DMS153 (cell line): ENCODE data around the gene ATG5.
"Not testable (repeated sequence)": the region's sequence is repeated elsewhere in the genome, so short reads cannot be mapped to it uniquely, and the experiment has no call there.

Source experiments
- DNase-seq: peaks from one replicate; lab custom pipeline; 2025; lab: John Stamatoyannopoulos, UW

The ATG5 gene

DNA sequence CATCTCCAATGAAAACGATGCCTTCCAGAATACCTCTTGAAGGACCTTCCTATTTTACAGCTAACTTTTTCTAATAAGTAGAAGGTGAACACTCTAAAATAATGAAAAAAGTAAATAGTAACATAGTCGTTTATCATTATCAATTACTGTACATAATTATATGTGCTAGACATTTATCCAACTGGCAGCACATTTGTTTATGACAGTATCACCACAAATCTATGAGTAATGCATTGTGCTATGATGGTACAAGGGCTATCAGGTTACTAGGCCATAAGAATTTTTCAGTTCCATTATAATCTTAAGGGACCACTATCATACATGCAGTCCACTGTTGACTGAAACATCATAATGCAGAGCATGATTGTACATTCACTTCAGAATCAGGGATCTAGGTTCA is 68.4 kb downstream of the ATG5 start:
- no peak for DNase-seq

DNA sequence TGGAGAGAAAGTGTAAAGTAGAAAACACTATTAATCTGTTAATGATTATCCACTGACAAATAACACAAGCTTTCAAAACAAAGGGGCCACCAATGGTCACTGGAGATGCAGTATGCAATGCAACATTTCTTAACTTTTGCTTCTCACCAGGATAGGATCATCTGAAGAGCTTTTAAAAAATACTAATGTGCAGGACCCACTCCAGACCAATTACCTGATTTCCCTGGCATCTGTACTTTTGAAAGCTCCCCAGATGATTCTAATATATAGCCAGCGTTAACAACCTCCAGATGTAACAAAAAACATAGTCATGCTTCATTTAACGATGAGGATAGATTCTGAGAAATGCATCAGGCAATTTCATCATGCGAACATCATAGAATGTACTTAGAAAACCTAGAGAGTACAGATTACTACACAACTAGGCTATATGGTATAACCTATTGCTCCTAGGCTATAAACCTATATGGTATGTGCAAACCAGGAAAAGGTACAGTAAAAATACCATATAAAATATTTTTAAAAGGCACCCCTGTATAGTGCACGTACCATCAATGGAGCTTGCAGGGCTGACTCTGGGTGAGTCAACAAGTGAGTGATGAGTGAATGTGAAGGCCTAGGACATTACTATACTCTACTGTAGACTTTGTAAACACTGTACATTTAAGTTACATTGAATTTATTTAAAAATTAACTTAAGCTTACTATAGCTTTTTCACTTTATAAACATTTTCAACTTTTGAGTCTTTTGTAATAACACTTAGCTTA is 69.2 kb downstream of the ATG5 start:
- no peak for DNase-seq

GRCh38 chr6:106255306-106255705 is 70.3 kb downstream of the ATG5 start:
- DNase-seq, result no peak

DNA sequence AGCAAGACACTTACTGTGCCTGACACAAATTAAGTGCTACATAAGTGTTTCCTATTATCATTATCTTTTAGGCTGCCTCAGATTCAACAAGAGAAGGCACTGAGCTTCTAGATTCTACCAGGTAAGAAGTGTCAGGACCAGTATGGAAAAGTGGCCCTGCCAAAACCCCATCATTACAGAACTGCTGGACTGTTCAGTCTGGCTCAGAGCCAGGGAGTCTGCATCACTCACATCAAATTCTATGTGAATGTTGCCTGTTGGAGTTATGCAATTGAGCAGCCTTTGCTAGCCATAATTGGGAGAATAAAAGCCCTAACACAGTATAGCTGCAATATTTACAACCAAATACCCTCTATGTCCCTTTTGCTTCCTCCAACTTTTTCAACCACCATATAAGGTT is 70.9 kb downstream of the ATG5 start:
- DNase-seq, result no peak

DNA sequence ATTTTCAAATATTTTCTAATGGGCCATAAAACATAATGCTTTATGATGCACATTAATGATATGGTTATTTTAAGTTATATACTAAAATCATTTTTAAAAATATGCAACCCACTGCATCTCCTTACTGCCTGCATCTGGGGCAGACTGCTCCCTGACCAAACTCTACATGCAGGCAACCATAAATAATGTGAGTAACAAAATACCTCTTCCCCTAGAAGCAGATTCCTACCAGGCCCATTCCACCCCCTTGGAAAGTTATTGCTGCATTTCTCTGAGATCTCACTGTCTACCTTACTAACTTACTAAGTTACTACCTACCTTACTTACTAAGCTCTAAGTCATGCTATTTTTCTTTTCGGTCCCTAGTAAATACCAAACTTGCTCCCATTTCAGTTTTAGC is 71.8 kb downstream of the ATG5 start:
- no peak for DNase-seq

DNA sequence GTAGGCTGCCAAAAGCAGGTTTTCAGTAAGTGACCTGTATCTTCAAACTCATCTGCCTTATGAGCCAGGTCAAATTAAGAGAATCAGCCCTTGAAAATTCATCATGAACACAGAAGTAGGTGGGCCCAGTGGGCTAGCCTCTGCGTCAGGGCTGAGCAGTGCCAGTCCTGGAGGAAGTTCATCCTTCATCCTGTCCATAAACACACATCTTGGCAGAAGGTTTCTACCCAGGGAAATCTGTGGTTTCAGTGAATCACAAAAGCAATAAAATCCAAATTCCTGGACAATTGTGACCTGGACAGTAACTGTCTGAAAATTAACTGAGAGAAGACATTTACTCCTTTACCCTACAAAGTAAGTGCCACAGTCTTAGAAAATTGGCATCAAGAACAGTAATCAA is 72.4 kb downstream of the ATG5 start:
- DNase-seq, result no peak

DNA sequence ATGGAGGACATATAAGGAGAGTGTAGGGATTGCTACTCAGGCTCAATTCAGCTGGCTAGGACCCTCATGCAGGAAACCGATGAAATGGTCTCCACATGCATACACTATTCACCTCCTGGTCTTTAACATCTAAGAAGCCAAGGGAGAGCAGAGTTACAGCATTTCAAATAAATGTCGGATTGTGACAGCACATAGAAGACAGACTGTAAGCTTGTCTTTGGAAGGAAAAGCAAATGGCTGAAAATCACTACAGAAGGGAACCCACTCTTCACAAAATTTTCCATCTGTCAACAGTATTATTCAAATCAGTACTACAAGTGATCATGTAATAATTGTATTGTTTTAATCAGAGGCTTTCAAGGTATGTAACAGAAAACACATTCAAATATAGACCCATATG is 72.9 kb downstream of the ATG5 start:
- DNase-seq, result no peak

DNA sequence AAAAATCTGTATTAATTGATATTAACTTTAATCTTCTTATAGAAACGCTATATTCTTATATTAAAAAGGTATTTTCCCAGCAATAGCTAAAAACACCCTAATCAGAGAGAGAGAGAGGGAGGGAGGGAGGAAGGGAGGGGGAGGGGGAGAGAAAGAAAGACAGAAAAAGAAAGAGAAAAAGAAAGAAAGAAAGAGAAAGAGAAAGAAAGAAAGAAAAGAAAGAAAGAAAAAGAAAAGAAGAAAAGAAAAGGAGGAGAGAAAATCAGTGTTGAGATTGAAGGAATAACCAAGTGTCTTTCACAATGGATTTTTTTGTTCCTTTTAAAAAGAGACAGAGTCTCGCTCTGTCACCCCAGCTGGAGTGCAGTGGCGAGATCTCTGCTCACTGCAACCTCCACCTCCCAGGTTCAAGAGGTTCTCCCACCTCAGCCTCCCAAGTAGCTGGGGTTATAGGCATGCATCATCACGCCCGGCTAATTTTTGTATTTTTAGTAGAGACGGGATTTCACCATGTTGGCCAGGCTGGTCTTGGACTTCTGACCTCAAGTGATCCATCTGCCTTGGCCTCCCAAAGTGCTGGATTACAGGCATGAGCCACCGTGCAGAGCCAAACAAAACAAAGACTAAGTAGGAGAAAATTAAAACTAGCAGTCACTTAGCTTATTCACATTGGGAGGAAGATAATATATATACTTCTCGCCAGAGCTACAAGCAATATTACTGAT is 73.9 kb downstream of the ATG5 start:
- not testable (repeated sequence) for DNase-seq

DNA sequence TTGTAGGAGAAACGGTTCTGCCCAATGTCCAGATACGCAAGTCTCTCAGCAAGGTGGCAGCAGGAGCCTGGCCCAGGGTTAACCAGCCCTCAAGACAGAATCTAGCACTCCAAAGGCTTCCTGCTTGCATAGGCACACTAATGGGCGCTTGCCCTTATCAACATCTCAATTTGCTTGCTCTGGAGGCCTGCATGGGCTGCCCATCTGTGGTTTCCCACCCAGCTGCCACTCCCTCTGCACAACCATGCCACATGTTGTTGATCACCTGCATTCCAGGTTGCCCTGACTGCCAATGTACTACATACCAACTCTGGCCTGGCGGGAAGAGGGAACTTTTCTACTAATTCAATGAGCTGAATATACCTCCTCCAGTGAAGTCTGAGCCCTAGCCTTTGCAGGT is 74.6 kb downstream of the ATG5 start:
- DNase-seq, result no peak

DNA sequence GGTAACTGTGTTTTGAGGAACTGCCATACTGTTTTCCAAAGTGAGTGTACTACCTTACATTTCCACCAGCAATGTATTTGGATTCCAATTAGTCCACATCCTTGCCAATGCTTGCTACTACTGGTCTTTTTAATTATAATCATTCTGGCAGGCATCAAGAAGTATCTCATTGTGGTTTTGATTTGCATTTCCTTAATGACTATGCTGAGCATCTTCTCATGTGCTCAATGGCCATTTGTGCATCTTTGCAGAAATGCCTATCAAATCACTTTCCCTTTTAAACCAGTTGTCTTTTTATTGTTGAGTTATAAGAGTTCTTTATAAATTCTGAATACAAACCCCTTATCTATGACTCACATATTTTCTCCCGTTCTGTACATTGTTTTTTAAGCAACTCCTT is 75.9 kb downstream of the ATG5 start:
- DNase-seq, result no peak

DNA sequence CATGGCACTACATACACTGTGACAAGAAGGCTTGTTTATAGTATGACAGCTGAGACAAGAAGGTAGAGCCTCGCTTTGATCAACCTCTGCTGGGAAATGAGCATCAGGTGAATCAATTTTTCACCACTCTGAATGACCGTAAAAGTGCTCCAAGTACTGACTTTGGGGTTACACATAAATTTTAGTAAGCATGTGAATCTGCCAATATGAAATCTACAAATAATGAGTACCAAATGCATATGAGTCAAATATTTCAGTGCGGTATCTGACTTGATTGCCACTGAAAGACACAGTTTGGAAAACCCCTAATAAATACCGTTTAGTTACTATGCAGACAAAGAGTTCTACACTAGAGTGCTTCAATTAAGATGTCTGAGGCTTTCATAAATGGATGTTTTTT is 77.8 kb downstream of the ATG5 start:
- no peak for DNase-seq

- no peak for DNase-seq
These were observed 78.3 kb downstream of the ATG5 start for GRCh38 chr6:106247293-106247692.

- DNase-seq, result no peak
These were observed 80.6 kb downstream of the ATG5 start for GRCh38 chr6:106244931-106245330.

DNA sequence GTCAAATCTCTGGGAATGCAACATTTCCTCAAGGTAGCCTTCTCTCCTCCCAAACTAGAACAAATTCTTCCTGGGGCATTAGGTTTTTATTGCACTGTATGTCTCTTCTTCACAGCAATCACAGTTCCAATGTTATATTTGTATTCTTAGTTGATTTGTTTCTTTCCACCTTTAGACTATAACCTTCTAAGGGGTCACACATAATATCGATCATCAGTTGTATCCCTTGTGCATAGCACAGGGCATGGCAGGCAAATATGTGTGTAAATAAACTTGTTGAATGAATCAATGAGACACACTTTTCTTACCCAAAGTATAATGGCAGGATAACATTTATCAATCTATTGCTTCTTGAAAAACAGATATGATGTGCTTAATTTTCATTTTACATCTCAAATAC is 81.0 kb downstream of the ATG5 start:
- DNase-seq, result no peak

- no peak for DNase-seq
These were observed 82.3 kb downstream of the ATG5 start for GRCh38 chr6:106243261-106243660.

- DNase-seq, result no peak
These were observed 84.1 kb downstream of the ATG5 start for GRCh38 chr6:106241498-106241897.

DNA sequence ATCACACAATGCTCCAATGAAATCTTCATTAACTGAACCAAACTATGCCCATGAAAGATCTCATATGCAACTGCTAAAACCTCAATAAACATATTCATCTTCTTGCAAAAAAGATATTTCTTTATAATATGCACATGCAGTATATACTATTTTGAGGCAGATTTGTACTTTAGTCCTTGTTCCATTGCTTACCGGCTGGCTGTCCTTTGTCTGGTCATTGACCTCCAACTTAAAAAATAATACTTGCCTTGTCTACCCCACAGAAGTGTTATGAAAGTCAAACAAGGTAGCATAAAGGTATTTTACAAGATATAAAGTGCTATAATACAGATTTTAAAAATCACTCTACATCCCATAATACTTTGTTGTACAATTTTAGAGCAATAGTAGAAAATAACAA is 88.3 kb downstream of the ATG5 start:
- no peak for DNase-seq

DNA sequence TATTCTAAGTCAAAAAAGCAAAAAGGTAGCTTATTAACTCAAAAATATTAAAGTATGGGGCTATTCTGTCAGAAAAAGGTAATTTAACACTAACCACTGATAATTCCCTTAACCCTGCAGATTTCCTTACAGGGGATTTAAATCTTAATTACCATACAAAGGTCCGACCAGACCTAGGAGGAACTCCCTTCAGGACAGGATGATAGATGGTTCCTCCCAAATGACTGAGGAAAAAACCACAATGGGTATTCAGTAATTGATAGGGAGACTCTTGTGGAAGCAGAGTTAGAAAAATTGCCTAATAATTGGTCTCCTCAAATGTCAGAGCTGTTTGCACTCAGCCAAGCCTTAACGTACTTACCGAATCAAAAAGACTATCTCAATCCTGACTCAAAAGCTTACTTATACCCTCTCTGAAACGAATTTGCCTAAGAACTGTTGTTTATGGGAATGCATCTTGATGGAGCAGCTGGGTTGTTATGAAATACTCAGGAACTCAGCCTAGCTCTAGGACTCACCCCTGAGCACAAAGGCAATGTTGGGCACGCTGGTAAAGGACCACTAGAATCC is 95.6 kb downstream of the ATG5 start:
- not testable (repeated sequence) for DNase-seq

- DNase-seq, result no peak
These were observed 97.7 kb downstream of the ATG5 start for GRCh38 chr6:106227612-106228507.

DNA sequence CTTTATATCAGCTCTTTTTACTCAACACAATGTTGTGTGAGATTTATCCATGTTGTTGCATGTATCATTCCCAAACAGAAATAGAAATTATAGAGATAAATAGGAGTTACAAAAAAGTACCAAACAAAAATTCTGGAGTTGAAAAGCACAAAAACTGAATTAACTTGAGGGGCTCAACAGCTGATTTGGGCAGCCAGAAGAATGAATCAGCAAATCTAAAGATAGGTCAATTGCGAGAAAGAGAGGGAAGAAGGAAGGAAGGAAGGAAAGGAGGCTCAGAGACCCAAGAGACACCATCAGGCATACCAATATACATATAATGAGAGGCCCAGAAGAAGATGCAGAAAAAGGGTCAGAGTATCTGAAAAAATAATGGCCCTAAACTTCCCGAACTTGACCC is 98.9 kb downstream of the ATG5 start:
- DNase-seq, result no peak

- DNase-seq, result no peak
These were observed 100.0 kb downstream of the ATG5 start for GRCh38 chr6:106225581-106225980.

DNA sequence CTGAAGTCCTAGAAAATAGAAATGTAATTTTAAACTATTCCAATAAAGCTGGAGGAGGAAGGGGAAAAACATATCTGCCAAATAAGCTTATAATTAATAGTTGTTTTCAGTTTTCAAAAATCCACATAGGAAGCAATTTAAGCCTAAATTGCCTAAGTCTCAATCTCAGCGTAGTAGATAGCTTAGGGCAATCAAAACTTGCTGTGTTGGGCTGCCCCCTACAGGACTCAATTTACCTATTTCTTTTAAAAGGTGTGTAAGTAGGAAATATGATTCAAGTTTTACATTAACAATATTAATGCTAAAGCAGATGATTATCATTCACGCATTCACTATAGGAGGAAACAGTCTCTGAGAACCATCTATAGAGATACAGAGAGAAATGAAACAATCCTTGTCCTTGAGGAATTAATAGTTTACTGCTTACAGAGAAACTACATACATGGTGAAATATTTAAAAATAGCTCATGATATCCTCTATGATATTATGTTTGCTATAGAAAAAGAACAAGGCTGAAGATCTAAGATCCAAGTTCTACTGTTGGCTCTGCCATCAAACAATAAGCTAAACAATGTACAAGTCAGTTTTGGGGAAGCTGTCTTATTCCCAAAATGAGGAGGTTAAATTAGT is 102.1 kb downstream of the ATG5 start:
- peak; percentile 17 for DNase-seq
